Liver (tissue), 9 donors: ENCODE data around the gene WHAMM. TPM values are rescaled to one million over a fixed set of nuclear protein-coding genes. Genes with fewer than 3 reads are reported as not detected.
"Not testable (repeated sequence)": the region's sequence is repeated elsewhere in the genome, so short reads cannot be mapped to it uniquely, and the experiment has no call there.

ENCODE experiments used
- DNase-seq: peaks from one replicate; pipeline ENCODE4 v3.0.0-alpha.2; 2017; ENCODE audit warnings: low spot score
- H3K27ac ChIP-seq, 2 donors: one replicate each; pipeline ENCODE4 v1.7.0; 2013; ENCODE audit warnings: inconsistent platforms in 2 of 2, low read length in 2 of 2, control low read depth in 1 of 2, low read depth in 1 of 2, mild to moderate bottlenecking in 1 of 2
- H3K27me3 ChIP-seq, 4 donors: one replicate each; pipeline versions ENCODE4 v1.6.1 to v1.7.0; 2013; ENCODE audit warnings: low read length in 3 of 4, inconsistent platforms in 1 of 4, mild to moderate bottlenecking in 1 of 4, moderate library complexity in 1 of 4; ENCODE audit not compliant: control insufficient read depth in 4 of 4, insufficient read depth in 4 of 4
- H3K36me3 ChIP-seq, 4 donors: one replicate each; pipeline versions ENCODE4 v1.6.1 to v1.7.0; 2013; ENCODE audit warnings: low read length in 3 of 4, mild to moderate bottlenecking in 3 of 4, low read depth in 1 of 4, moderate library complexity in 1 of 4; ENCODE audit not compliant: control insufficient read depth in 4 of 4, insufficient read depth in 3 of 4
- H3K4me1 ChIP-seq, 4 donors: one replicate each; pipeline versions ENCODE4 v1.6.1 to v1.7.0; 2013; ENCODE audit warnings: low read length in 3 of 4, mild to moderate bottlenecking in 3 of 4, moderate library complexity in 1 of 4; ENCODE audit not compliant: control insufficient read depth in 4 of 4, insufficient read depth in 4 of 4
- H3K4me3 ChIP-seq, 3 donors: one replicate each; pipeline versions ENCODE4 v1.6.1 to v1.7.0; 2013; ENCODE audit warnings: low read length in 3 of 3, control low read depth in 1 of 3, low read depth in 1 of 3, mild to moderate bottlenecking in 1 of 3
- H3K9ac ChIP-seq, 2 donors: one replicate each; pipeline ENCODE4 v1.7.0; 2013; ENCODE audit warnings: low read length in 2 of 2, mild to moderate bottlenecking in 2 of 2, moderate library complexity in 2 of 2, control low read depth in 1 of 2, low read depth in 1 of 2
- H3K9me3 ChIP-seq, 4 donors: one replicate each; pipeline versions ENCODE4 v1.6.1 to v1.7.0; 2013; ENCODE audit warnings: low read length in 3 of 4; ENCODE audit not compliant: control insufficient read depth in 4 of 4
- EGR1 ChIP-seq, 2 donors: IDR thresholded peaks; 2 replicates each; pipeline ENCODE4 v1.6.1; 2016 to 2018; ENCODE audit warnings: antibody characterized with exemption in 2 of 2, low read depth in 2 of 2
- FOXA1 ChIP-seq: IDR thresholded peaks from 2 replicates; pipeline ENCODE4 v1.6.1; 2016; ENCODE audit warnings: antibody characterized with exemption
- HNF4A ChIP-seq, 2 donors: conservative IDR thresholded peaks; 2 replicates each; pipeline ENCODE4 v1.6.1; 2016; ENCODE audit warnings: antibody characterized with exemption in 2 of 2, mild to moderate bottlenecking in 2 of 2
- HNF4G ChIP-seq: IDR thresholded peaks from 2 replicates; pipeline ENCODE4 v1.6.1; 2016; ENCODE audit warnings: antibody characterized with exemption
- NR2F2 ChIP-seq: IDR thresholded peaks from 2 replicates; pipeline ENCODE4 v1.6.1; 2016; ENCODE audit warnings: antibody characterized with exemption
- RXRA ChIP-seq, 2 donors: IDR thresholded peaks; 2 replicates each; pipeline ENCODE4 v1.6.1; 2017 to 2018; ENCODE audit warnings: antibody characterized with exemption in 2 of 2, mild to moderate bottlenecking in 1 of 2
- SP1 ChIP-seq: IDR thresholded peaks from 2 replicates; pipeline ENCODE4 v1.6.1; 2018; ENCODE audit warnings: antibody characterized with exemption, mild to moderate bottlenecking
- TAF1 ChIP-seq: conservative IDR thresholded peaks from 2 replicates; pipeline ENCODE4 v1.6.1; 2016; ENCODE audit warnings: antibody characterized with exemption, mild to moderate bottlenecking
- WGBS: extraction: QIAGEN DNeasy Blood & Tissue Kit; methylation state at CpG from one replicate; pipeline ENCODE4 v1.1.7; 2013; 5-methylcytosine and 5-hydroxymethylcytosine counted together
- polyA plus RNA-seq, 2 donors: library from polyadenylated mRNA; stranded (reverse) in 1 of 2; unstranded in 1 of 2; fragments of 200-250 nt in 1 of 2; fragments of >200 nt in 1 of 2; fragmentation: Nextera tagmentation in 1 of 2; extraction: Ambion mirVana in 1 of 2; gene quantifications; one replicate each; pipeline versions ENCODE4 v1.2.1 to v1.2.3, GENCODE V29; 2013 to 2015
- total RNA-seq, 2 donors: library from RNA; depleted of rRNA; stranded (reverse); fragments of >200 nt; gene quantifications; one replicate each; pipeline ENCODE4 v1.2.3, GENCODE V29; 2014
- TF ChIP-seq, protein P1 (sequence below): fragments of 150-350 bp; IDR thresholded peaks from 2 replicates; pipeline ENCODE4 v1.5.1; 2017; ENCODE audit warnings: improper control_type of control experiment, low read depth, low read length; ENCODE audit not compliant: missing input control
- TF ChIP-seq, protein P2 (sequence below): IDR thresholded peaks from 2 replicates; pipeline ENCODE4 v1.6.1; 2016; ENCODE audit warnings: antibody characterized with exemption, mild to moderate bottlenecking
- TF ChIP-seq, protein P3 (sequence below): IDR thresholded peaks from 2 replicates; pipeline ENCODE4 v1.6.1; 2016; ENCODE audit warnings: antibody characterized with exemption
- TF ChIP-seq, protein P4 (sequence below): IDR thresholded peaks from 2 replicates; pipeline ENCODE4 v1.6.1; 2016; ENCODE audit warnings: antibody characterized with exemption
- donor health status: healthy.
- donor health status: healthy.
- donor health status: healthy.
- donor health status: healthy.
- donor health status: healthy.

Gene WHAMM
- total and polyA plus RNA-seq, 4 donors: 2.5 to 4.0 (median 3.2) TPM

DNA sequence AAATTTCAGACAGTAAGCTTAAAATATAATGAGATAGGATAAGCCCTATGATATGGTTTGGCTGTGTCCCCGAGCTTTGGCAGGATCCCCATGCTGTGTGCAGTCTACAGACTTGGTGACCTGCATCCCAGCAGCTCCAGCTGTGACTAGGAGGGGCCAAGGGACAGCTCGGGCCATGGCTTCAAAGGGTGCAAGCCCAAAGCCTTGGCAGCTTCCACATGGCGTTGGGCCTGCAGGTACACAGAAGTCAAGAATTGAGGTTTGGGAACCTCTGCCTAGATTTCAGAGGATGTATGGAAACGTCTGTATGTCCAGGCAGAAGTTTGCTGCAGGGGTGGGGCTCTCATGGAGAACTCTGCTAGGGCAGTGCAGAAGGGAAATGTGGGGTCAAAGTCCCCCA is 56.2 kb downstream of the WHAMM start:
- H3K36me3 ChIP-seq, H3K9me3 ChIP-seq, H3K27me3 ChIP-seq, DNase-seq, H3K27ac ChIP-seq, H3K9ac ChIP-seq, H3K4me3 ChIP-seq, H3K4me1 ChIP-seq: not testable (repeated sequence)
- WGBS: 77% methylated on average over 4 of the region's 4 CpGs

DNA sequence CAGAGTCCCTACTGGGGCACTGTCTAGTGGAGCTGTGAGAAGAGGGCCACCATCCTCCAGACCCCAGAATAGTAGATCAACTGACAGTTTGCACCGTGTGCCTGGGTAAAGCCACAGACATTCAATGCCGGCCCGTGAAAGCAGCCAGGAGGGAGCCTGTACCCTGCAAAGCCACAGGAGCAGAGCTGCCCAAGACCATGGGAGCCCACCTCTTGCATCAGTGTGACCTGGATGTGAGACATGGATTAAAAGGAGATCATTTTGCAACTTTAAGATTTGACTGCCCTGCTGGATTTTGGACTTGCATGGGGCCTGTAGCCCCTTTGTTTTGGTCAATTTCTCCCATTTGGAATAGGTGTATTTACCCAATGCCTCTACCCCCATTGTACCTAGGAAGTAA is 56.6 kb downstream of the WHAMM start:
- H3K36me3 ChIP-seq: not testable (repeated sequence)
- 93% methylated on average over 3 of the region's 3 CpGs for WGBS

DNA sequence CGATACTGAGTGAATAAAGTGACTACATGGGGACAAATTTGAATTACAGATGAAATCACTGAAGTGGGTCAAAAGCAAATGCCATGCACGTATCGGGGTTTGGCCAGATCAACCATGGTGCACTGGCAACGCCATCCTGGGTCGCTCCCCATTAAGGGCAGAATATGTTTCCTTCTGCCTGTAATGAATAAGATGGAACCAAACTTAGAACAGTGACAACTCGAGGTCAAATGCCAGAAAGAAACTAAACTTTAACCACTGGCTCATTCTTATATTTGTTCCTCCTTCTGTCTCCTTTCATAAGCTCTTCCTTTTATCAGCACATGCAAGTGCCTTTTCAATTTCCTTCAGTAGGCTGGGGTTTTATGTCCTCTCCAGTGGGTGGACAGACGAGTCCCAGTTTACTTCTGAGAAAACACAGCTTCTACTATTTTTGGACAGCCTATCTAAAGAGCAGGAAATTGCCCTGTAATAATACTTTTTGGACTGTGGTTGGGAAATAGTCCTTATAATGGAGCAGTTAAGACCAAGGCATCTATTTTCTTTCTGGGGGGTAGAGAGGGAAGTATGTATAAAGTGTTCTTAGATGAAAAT is 61.4 kb downstream of the WHAMM start:
- no peak overlapping the region for H3K9ac ChIP-seq
- H3K27ac ChIP-seq: peak overlapping the region in 1 of 2 donors; percentile 28
- TF ChIP-seq HNF4G (no peak), FOXA1 (no peak), HNF4A (conservative IDR thresholded peaks at IDR 0.05) (no peak), RXRA (IDR thresholded peaks at IDR 0.05) (no peak), EGR1 (IDR thresholded peaks at IDR 0.05; ENCODE audit: low read depth in 2 of 2) (no peak), NR2F2 (no peak), TAF1 (no peak), SP1 (no peak)
- TF ChIP-seq, protein P1, sequence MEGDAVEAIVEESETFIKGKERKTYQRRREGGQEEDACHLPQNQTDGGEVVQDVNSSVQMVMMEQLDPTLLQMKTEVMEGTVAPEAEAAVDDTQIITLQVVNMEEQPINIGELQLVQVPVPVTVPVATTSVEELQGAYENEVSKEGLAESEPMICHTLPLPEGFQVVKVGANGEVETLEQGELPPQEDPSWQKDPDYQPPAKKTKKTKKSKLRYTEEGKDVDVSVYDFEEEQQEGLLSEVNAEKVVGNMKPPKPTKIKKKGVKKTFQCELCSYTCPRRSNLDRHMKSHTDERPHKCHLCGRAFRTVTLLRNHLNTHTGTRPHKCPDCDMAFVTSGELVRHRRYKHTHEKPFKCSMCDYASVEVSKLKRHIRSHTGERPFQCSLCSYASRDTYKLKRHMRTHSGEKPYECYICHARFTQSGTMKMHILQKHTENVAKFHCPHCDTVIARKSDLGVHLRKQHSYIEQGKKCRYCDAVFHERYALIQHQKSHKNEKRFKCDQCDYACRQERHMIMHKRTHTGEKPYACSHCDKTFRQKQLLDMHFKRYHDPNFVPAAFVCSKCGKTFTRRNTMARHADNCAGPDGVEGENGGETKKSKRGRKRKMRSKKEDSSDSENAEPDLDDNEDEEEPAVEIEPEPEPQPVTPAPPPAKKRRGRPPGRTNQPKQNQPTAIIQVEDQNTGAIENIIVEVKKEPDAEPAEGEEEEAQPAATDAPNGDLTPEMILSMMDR: no peak
- TF ChIP-seq, protein P2, sequence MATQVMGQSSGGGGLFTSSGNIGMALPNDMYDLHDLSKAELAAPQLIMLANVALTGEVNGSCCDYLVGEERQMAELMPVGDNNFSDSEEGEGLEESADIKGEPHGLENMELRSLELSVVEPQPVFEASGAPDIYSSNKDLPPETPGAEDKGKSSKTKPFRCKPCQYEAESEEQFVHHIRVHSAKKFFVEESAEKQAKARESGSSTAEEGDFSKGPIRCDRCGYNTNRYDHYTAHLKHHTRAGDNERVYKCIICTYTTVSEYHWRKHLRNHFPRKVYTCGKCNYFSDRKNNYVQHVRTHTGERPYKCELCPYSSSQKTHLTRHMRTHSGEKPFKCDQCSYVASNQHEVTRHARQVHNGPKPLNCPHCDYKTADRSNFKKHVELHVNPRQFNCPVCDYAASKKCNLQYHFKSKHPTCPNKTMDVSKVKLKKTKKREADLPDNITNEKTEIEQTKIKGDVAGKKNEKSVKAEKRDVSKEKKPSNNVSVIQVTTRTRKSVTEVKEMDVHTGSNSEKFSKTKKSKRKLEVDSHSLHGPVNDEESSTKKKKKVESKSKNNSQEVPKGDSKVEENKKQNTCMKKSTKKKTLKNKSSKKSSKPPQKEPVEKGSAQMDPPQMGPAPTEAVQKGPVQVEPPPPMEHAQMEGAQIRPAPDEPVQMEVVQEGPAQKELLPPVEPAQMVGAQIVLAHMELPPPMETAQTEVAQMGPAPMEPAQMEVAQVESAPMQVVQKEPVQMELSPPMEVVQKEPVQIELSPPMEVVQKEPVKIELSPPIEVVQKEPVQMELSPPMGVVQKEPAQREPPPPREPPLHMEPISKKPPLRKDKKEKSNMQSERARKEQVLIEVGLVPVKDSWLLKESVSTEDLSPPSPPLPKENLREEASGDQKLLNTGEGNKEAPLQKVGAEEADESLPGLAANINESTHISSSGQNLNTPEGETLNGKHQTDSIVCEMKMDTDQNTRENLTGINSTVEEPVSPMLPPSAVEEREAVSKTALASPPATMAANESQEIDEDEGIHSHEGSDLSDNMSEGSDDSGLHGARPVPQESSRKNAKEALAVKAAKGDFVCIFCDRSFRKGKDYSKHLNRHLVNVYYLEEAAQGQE: no peak
- TF ChIP-seq, protein P3, sequence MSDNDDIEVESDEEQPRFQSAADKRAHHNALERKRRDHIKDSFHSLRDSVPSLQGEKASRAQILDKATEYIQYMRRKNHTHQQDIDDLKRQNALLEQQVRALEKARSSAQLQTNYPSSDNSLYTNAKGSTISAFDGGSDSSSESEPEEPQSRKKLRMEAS: no peak
- TF ChIP-seq, protein P4, sequence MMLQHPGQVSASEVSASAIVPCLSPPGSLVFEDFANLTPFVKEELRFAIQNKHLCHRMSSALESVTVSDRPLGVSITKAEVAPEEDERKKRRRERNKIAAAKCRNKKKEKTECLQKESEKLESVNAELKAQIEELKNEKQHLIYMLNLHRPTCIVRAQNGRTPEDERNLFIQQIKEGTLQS: no peak
- no peak for DNase-seq
- H3K4me3 ChIP-seq: no peak overlapping the region
- no peaks in the 10 kb centered on the region for H3K27me3 ChIP-seq
- H3K36me3 ChIP-seq: peaks cover 0 to 22% (median 12%) of the 10 kb centered on the region in 4 donors
- 59% methylated on average over 7 of the region's 7 CpGs for WGBS
- no peaks in the 10 kb centered on the region for H3K9me3 ChIP-seq
- H3K4me1 ChIP-seq: peaks cover 0 to 6% (median 1%) of the 10 kb centered on the region in 4 donors

More for the DNA sequence above, 56.6 kb downstream of the WHAMM start:
- not testable (repeated sequence) for H3K9me3 ChIP-seq, H3K27me3 ChIP-seq, H3K4me3 ChIP-seq, H3K4me1 ChIP-seq, H3K9ac ChIP-seq, H3K27ac ChIP-seq, DNase-seq
